Tibial nerve (tissue), 4 donors: ENCODE data around the gene NSMCE3.

Experiments used
- EP300 ChIP-seq, 2 donors: sonication (generic); formaldehyde crosslinking; IDR thresholded peaks; one replicate each; pipeline ENCODE4 v1.6.1; 2017; ENCODE audit warnings: antibody characterized with exemption in 2 of 2, mild to moderate bottlenecking in 1 of 2
- POLR2A ChIP-seq, 2 donors: fragments of 450-650 bp; IDR thresholded peaks; one replicate each; pipeline ENCODE4 v1.6.1; 2017; ENCODE audit warnings: antibody characterized with exemption in 2 of 2, mild to moderate bottlenecking in 2 of 2, moderate library complexity in 2 of 2
- TF ChIP-seq, protein P1 (sequence below), 5 experiments: fragments of 200-600 bp in 3 of 5; fragments of 450-650 bp in 2 of 5; sonication (generic) in 3 of 5; IDR thresholded peaks; one replicate each; pipeline ENCODE4 v1.5.1; 2016 to 2019; ENCODE audit warnings: antibody characterized with exemption in 5 of 5, mild to moderate bottlenecking in 3 of 5, moderate library complexity in 2 of 5

GRCh38 chr15:29312387-29312786 lies 42.8 kb upstream of the NSMCE3 start:
- TF ChIP-seq, protein P1, sequence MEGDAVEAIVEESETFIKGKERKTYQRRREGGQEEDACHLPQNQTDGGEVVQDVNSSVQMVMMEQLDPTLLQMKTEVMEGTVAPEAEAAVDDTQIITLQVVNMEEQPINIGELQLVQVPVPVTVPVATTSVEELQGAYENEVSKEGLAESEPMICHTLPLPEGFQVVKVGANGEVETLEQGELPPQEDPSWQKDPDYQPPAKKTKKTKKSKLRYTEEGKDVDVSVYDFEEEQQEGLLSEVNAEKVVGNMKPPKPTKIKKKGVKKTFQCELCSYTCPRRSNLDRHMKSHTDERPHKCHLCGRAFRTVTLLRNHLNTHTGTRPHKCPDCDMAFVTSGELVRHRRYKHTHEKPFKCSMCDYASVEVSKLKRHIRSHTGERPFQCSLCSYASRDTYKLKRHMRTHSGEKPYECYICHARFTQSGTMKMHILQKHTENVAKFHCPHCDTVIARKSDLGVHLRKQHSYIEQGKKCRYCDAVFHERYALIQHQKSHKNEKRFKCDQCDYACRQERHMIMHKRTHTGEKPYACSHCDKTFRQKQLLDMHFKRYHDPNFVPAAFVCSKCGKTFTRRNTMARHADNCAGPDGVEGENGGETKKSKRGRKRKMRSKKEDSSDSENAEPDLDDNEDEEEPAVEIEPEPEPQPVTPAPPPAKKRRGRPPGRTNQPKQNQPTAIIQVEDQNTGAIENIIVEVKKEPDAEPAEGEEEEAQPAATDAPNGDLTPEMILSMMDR (IDR thresholded peaks at IDR 0.05): no peak
- TF ChIP-seq POLR2A (IDR thresholded peaks at IDR 0.05): no peak
- no peak for TF ChIP-seq EP300 (IDR thresholded peaks at IDR 0.05)
